Neural progenitor cell (in vitro differentiated cells): Measurements from ENCODE around the gene ZC3H13.

ENCODE experiments used
- EZH2 ChIP-seq: fragments of 200-600 bp; sonication (generic); IDR thresholded peaks from 2 replicates; pipeline ENCODE4 v1.6.1; 2017; ENCODE audit warnings: antibody characterized with exemption, mild to moderate bottlenecking, moderate library complexity
- TF ChIP-seq, protein P1 (sequence below): fragments of 200-600 bp; sonication (generic); IDR thresholded peaks from 2 replicates; pipeline ENCODE4 v1.5.1; 2017; ENCODE audit warnings: antibody characterized with exemption, mild to moderate bottlenecking

DNA sequence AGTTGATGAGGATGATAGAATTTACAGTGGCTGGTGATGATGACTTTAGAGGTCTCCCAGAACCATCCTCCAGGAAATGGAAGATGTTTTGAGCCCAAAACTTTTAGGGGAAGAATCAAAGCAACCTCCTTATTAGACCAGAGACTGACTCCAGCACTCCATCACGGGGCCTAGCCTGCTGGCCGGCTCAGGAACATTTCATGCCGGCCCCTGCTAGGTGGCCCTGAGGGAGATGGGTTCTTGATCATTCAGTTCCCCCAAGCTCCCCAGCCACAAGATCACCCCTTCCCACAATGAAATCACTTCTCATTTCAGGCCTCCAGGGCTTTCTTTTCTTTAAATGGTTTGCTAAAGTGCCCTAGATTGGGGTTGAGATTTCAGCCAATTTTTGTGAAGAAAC is 121.3 kb downstream of the ZC3H13 start:
- TF ChIP-seq, protein P1, sequence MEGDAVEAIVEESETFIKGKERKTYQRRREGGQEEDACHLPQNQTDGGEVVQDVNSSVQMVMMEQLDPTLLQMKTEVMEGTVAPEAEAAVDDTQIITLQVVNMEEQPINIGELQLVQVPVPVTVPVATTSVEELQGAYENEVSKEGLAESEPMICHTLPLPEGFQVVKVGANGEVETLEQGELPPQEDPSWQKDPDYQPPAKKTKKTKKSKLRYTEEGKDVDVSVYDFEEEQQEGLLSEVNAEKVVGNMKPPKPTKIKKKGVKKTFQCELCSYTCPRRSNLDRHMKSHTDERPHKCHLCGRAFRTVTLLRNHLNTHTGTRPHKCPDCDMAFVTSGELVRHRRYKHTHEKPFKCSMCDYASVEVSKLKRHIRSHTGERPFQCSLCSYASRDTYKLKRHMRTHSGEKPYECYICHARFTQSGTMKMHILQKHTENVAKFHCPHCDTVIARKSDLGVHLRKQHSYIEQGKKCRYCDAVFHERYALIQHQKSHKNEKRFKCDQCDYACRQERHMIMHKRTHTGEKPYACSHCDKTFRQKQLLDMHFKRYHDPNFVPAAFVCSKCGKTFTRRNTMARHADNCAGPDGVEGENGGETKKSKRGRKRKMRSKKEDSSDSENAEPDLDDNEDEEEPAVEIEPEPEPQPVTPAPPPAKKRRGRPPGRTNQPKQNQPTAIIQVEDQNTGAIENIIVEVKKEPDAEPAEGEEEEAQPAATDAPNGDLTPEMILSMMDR, result no peak
- no peak for TF ChIP-seq EZH2
